IMR-90 (cell line): ENCODE results near the gene TRAPPC3. TPM values are rescaled to one million over a fixed set of nuclear protein-coding genes. Genes with fewer than 3 reads are reported as not detected.

Experiments used
- ATAC-seq: fragments of 200-7000 bp; cut with Tn5 transposase; 2 replicates; pipeline ENCODE4 v1.9.1; 2020; ENCODE audit warnings: low read depth, mild to moderate bottlenecking, moderate library complexity
- BruUV-seq: library from RNA; stranded (reverse); fragments of 400-500 nt; replicated peaks from 2 replicates; lab custom pipeline; 2021; lab: Mats Ljungman, UMichigan
- CTCF ChIA-PET: fragments of 300-600 bp; formaldehyde crosslinking; extraction: SDS; loops from one replicate; lab custom pipeline; 2021; ENCODE audit warnings: antibody characterized with exemption; lab: Yijun Ruan, JAX
- POLR2A ChIA-PET: fragments of 300-600 bp; sonication (Branson Sonifier 250); formaldehyde crosslinking; loops from one replicate; lab custom pipeline; 2022; ENCODE audit warnings: antibody characterized with exemption; ENCODE audit not compliant: unreplicated experiment; lab: Charles Lee
- DNase-seq: peaks from one replicate; pipeline ENCODE4 v3.0.0; 2013
- H2AFZ ChIP-seq: replicated peaks from 2 replicates; pipeline ENCODE3; 2013; ENCODE audit warnings: low read length, mild to moderate bottlenecking; ENCODE audit not compliant: poor library complexity
- H2AK5ac ChIP-seq: 2 replicates; pipeline ENCODE4 v1.6.1; 2013; ENCODE audit warnings: low read depth, low read length, inconsistent platforms
- H2AK9ac ChIP-seq: replicated peaks from 2 replicates; pipeline ENCODE3; 2013; ENCODE audit warnings: mild to moderate bottlenecking, low read depth, low read length, moderate library complexity; ENCODE audit not compliant: poor library complexity
- H2BK120ac ChIP-seq: 2 replicates; pipeline ENCODE4 v1.6.1; 2013; ENCODE audit warnings: low read depth, low read length, inconsistent platforms
- H2BK15ac ChIP-seq: 3 replicates; pipeline ENCODE4 v1.6.1; 2013; ENCODE audit warnings: low read depth, low read length, inconsistent platforms
- H2BK20ac ChIP-seq: 2 replicates; pipeline ENCODE4 v1.6.1; 2013; ENCODE audit warnings: low read depth, mild to moderate bottlenecking, inconsistent platforms, low read length, moderate library complexity
- H2BK5ac ChIP-seq: 2 replicates; pipeline ENCODE4 v1.6.1; 2013; ENCODE audit warnings: mild to moderate bottlenecking, low read depth, low read length, inconsistent platforms; ENCODE audit not compliant: poor library complexity, severe bottlenecking
- H3K14ac ChIP-seq: replicated peaks from 2 replicates; pipeline ENCODE4 v1.6.1; 2013; ENCODE audit warnings: low read depth, low read length, inconsistent platforms
- H3K18ac ChIP-seq: 2 replicates; pipeline ENCODE4 v1.6.1; 2013; ENCODE audit warnings: low read depth, low read length, control low read depth
- H3K23ac ChIP-seq: 2 replicates; pipeline ENCODE4 v1.6.1; 2013; ENCODE audit warnings: low read depth, low read length, inconsistent platforms
- H3K27ac ChIP-seq: 2 replicates; pipeline ENCODE4 v1.5.1; 2013; ENCODE audit warnings: mild to moderate bottlenecking, control low read depth, low read length; ENCODE audit not compliant: insufficient read depth
- H3K27me3 ChIP-seq: 2 replicates; pipeline ENCODE4 v1.6.1; 2013; ENCODE audit warnings: low read length; ENCODE audit not compliant: control insufficient read depth, insufficient read depth
- H3K36me3 ChIP-seq: 2 replicates; pipeline ENCODE4 v1.6.1; 2013; ENCODE audit warnings: low read length, mixed read lengths; ENCODE audit not compliant: control insufficient read depth, insufficient read depth
- H3K4ac ChIP-seq: 2 replicates; pipeline ENCODE4 v1.6.1; 2013; ENCODE audit warnings: low read depth, low read length, inconsistent platforms
- H3K4me1 ChIP-seq: 2 replicates; pipeline ENCODE4 v1.6.1; 2013; ENCODE audit warnings: low read length, mixed read lengths; ENCODE audit not compliant: control insufficient read depth, insufficient read depth
- H3K4me2 ChIP-seq: 2 replicates; pipeline ENCODE4 v1.6.1; 2013; ENCODE audit warnings: low read depth, mild to moderate bottlenecking, control low read depth, low read length, moderate library complexity
- H3K4me3 ChIP-seq: 2 replicates; pipeline ENCODE4 v1.5.1; 2013; ENCODE audit warnings: low read depth, mild to moderate bottlenecking, control low read depth, low read length, moderate library complexity; ENCODE audit not compliant: insufficient read depth
- H3K56ac ChIP-seq: 2 replicates; pipeline ENCODE4 v1.6.1; 2013; ENCODE audit warnings: low read length, inconsistent platforms; ENCODE audit not compliant: insufficient read depth; ENCODE audit errors: extremely low read depth
- H3K79me1 ChIP-seq, 2 experiments: 2 replicates each; pipeline ENCODE4 v1.6.1; 2013; ENCODE audit warnings: low read length in 2 of 2, inconsistent platforms in 1 of 2, low read depth in 1 of 2
- H3K9ac ChIP-seq: 2 replicates; pipeline ENCODE4 v1.6.1; 2013; ENCODE audit warnings: low read depth, low read length, control low read depth
- H3K9me1 ChIP-seq: 2 replicates; pipeline ENCODE4 v1.6.1; 2013; ENCODE audit warnings: low read length, inconsistent platforms; ENCODE audit not compliant: insufficient read depth
- H3K9me3 ChIP-seq: 2 replicates; pipeline ENCODE4 v1.6.1; 2013; ENCODE audit warnings: low read length; ENCODE audit not compliant: control insufficient read depth, insufficient read depth
- H4K20me1 ChIP-seq: 2 replicates; pipeline ENCODE4 v1.6.1; 2013; ENCODE audit warnings: low read length, inconsistent platforms; ENCODE audit not compliant: insufficient read depth
- H4K5ac ChIP-seq: 2 replicates; pipeline ENCODE4 v1.6.1; 2013; ENCODE audit warnings: mild to moderate bottlenecking, low read depth, low read length, control low read depth
- H4K8ac ChIP-seq, 2 experiments: 2 replicates each; pipeline ENCODE4 v1.6.1; 2013; ENCODE audit warnings: low read depth in 2 of 2, low read length in 2 of 2, control low read depth in 1 of 2, inconsistent platforms in 1 of 2
- H4K91ac ChIP-seq: 2 replicates; pipeline ENCODE4 v1.6.1; 2013; ENCODE audit warnings: low read depth, low read length, inconsistent platforms; ENCODE audit not compliant: insufficient read depth
- BHLHE40 ChIP-seq: fragments of 150-350 bp; IDR thresholded peaks from 2 replicates; pipeline ENCODE4 v1.6.1; 2016; ENCODE audit warnings: mild to moderate bottlenecking, low read depth, low read length
- CEBPB ChIP-seq: IDR thresholded peaks from 2 replicates; pipeline ENCODE4 v1.6.1; 2012; ENCODE audit warnings: low read depth, low read length, improper control_type of control experiment
- CTCF ChIP-seq: conservative IDR thresholded peaks from 2 replicates; pipeline ENCODE4 v1.5.1; 2012; ENCODE audit warnings: mild to moderate bottlenecking, low read depth, low read length, improper control_type of control experiment
- ELK1 ChIP-seq: fragments of 150-350 bp; IDR thresholded peaks from 2 replicates; pipeline ENCODE4 v1.6.1; 2016; ENCODE audit warnings: low read depth, mild to moderate bottlenecking, low read length, moderate library complexity, borderline replicate concordance
- FOS ChIP-seq: fragments of 150-350 bp; IDR thresholded peaks from 2 replicates; pipeline ENCODE4 v1.6.1; 2016; ENCODE audit warnings: low read depth, low read length
- MAFK ChIP-seq: IDR thresholded peaks from 2 replicates; pipeline ENCODE4 v1.6.1; 2012; ENCODE audit warnings: low read depth, low read length, improper control_type of control experiment
- MAZ ChIP-seq: IDR thresholded peaks from 2 replicates; pipeline ENCODE4 v1.6.1; 2012; ENCODE audit warnings: low read depth, mild to moderate bottlenecking, low read length, improper control_type of control experiment, moderate library complexity, borderline replicate concordance
- NFE2L2 ChIP-seq: fragments of 150-350 bp; IDR thresholded peaks from 2 replicates; pipeline ENCODE4 v1.6.1; 2016; ENCODE audit warnings: low read depth, mild to moderate bottlenecking, low read length
- POLR2A ChIP-seq: IDR thresholded peaks from 2 replicates; pipeline ENCODE4 v1.6.1; 2012; ENCODE audit warnings: mild to moderate bottlenecking, low read depth, low read length
- RCOR1 ChIP-seq: IDR thresholded peaks from 2 replicates; pipeline ENCODE4 v1.6.1; 2012; ENCODE audit warnings: mild to moderate bottlenecking, low read length, improper control_type of control experiment; ENCODE audit not compliant: insufficient replicate concordance
- RFX5 ChIP-seq: IDR thresholded peaks from 2 replicates; pipeline ENCODE4 v1.8.0; 2012; ENCODE audit warnings: low read depth, mild to moderate bottlenecking, low read length, moderate library complexity
- SMC3 ChIP-seq: fragments of 150-350 bp; IDR thresholded peaks from 2 replicates; pipeline ENCODE4 v1.6.1; 2016; ENCODE audit warnings: low read depth, mild to moderate bottlenecking, antibody characterized with exemption, low read length, moderate library complexity
- USF2 ChIP-seq: fragments of 150-350 bp; IDR thresholded peaks from 2 replicates; pipeline ENCODE4 v1.6.1; 2017; ENCODE audit warnings: mild to moderate bottlenecking, antibody characterized with exemption, low read length, low read depth
- WGBS, 2 experiments: methylation state at CpG; one replicate each; pipeline versions ENCODE4 v1.1.5 to v1.1.7; 2013; ENCODE audit warnings: missing lambda C conversion rate in 2 of 2; ENCODE audit not compliant: insufficient read length in 1 of 2; ENCODE audit errors: extremely low coverage in 2 of 2; 5-methylcytosine and 5-hydroxymethylcytosine counted together
- dilution Hi-C: fragments of 300-500 bp; cut with HindIII; formaldehyde crosslinking; loops from one replicate; pipeline ENCODE4 v1.14.3; 2018; ENCODE audit warnings: low sequenced_read_pairs; ENCODE audit not compliant: unreplicated experiment
- in situ Hi-C: fragments of 300-500 bp; cut with MboI; formaldehyde crosslinking; loops from 3 replicates; pipeline ENCODE4 v1.14.3; 2019; ENCODE audit warnings: low sequenced_read_pairs, inconsistent platforms, mixed read lengths
- intact Hi-C: fragments of 100-400 bp; cut with micrococcal nuclease; formaldehyde crosslinking; loops from 2 replicates; pipeline ENCODE4 v1.10.0; 2022
- polyA plus RNA-seq, 3 experiments: library from polyadenylated mRNA; depleted of rRNA; stranded (reverse); fragments of >200 nt; gene quantifications; 2 replicates each; pipeline ENCODE4 v1.2.3, GENCODE V29; 2012; ENCODE audit warnings: low replicate concordance in 1 of 3
- total RNA-seq: library from RNA; depleted of rRNA; stranded (reverse); fragments of >200 nt; gene quantifications from 2 replicates; pipeline ENCODE4 v1.2.3, GENCODE V29; 2012

The TRAPPC3 gene
- total and polyA plus RNA-seq, 2 of the 4 experiments (the other 2 are of a cell fraction): 76.0 to 77.8 TPM

GRCh38 chr1:36134031-36134430 lies 15.3 kb downstream of the TRAPPC3 start:
- H3K14ac ChIP-seq: no peak overlapping the region
- no peak overlapping the region for H3K18ac ChIP-seq
- in situ Hi-C loops (no loop called here), dilution Hi-C loops (no loop called here), intact Hi-C loops (loop anchor here (1.0 kb wide), 1 partner anchor 35 kb away; no protein-coding TSS in a partner anchor)
- no peak overlapping the region for H3K27ac ChIP-seq
- no peak overlapping the region for H3K23ac ChIP-seq
- peak overlapping the region; percentile 44; the same call in 1 of the 2 replicates for H2AK5ac ChIP-seq
- no peak overlapping the region for H3K9ac ChIP-seq
- H3K4me1 ChIP-seq: peaks cover 26% of the 10 kb centered on the region
- no peaks in the 10 kb centered on the region for H3K9me3 ChIP-seq
- peaks cover 14% of the 10 kb centered on the region for H3K36me3 ChIP-seq
- H2AK9ac ChIP-seq: peak overlapping the region; percentile 33
- H3K4me2 ChIP-seq: no peak overlapping the region
- H2BK20ac ChIP-seq: no peak overlapping the region
- H3K27me3 ChIP-seq: no peaks in the 10 kb centered on the region
- H3K4ac ChIP-seq: 0 out of 2 replicates have a peak overlapping the region, but pooled peaks have one; percentile 2
- peaks cover 35% of the 10 kb centered on the region for H3K9me1 ChIP-seq
- H4K5ac ChIP-seq: no peak overlapping the region
- H4K91ac ChIP-seq: no peak overlapping the region
- DNase-seq (no peak), ATAC-seq (no peak)
- H4K8ac ChIP-seq: peak overlapping the region; percentile 3 to 64; a peak in 1 of 4 replicates
- no peak overlapping the region for H3K56ac ChIP-seq
- H2BK5ac ChIP-seq: no peak overlapping the region
- CTCF ChIA-PET: interaction anchor here (0.5 to 4.7 kb wide), 11 partner anchors 15 to 166 kb away, joined by 3 to 21 read pairs (median 6); partner anchors contain the start of gene TRAPPC3
- peaks cover 7 to 30% of the 10 kb centered on the region in 2 experiments; a peak in 3 of 4 replicates for H3K79me1 ChIP-seq
- POLR2A ChIA-PET: no interaction called here
- 47% methylated on average over 4 of the region's 6 CpGs; no CpG with 5 or more reads in 1 of the 2 experiments for WGBS, 2 experiments
- no peak overlapping the region for H3K4me3 ChIP-seq
- no peak overlapping the region for H2BK120ac ChIP-seq
- no peak overlapping the region for H2BK15ac ChIP-seq
- TF ChIP-seq BHLHE40: no peak
- TF ChIP-seq NFE2L2: no peak
- no peak for TF ChIP-seq ELK1
- no peak for TF ChIP-seq CEBPB
- no peak for TF ChIP-seq FOS
- no peak for TF ChIP-seq RFX5
- no peak for TF ChIP-seq MAFK
- TF ChIP-seq SMC3: no peak
- TF ChIP-seq CTCF: no peak
- no peak for TF ChIP-seq RCOR1
- no peak for TF ChIP-seq POLR2A
- TF ChIP-seq MAZ: no peak
- no peak for TF ChIP-seq USF2
- no TSS peak for BruUV-seq
- no peaks in the 10 kb centered on the region for H4K20me1 ChIP-seq
- peak overlapping the region; percentile 83 for H2AFZ ChIP-seq
